ENCODE measurements around the gene NELFCD. TPM values are rescaled to one million over a fixed set of nuclear protein-coding genes. Genes with fewer than 3 reads are reported as not detected.

The NELFCD gene
- polyA plus RNA-seq, 1 donor (not counting 4 experiments of a cell fraction or from before 2014, with no cell fraction given): 68.5 TPM

DNA sequence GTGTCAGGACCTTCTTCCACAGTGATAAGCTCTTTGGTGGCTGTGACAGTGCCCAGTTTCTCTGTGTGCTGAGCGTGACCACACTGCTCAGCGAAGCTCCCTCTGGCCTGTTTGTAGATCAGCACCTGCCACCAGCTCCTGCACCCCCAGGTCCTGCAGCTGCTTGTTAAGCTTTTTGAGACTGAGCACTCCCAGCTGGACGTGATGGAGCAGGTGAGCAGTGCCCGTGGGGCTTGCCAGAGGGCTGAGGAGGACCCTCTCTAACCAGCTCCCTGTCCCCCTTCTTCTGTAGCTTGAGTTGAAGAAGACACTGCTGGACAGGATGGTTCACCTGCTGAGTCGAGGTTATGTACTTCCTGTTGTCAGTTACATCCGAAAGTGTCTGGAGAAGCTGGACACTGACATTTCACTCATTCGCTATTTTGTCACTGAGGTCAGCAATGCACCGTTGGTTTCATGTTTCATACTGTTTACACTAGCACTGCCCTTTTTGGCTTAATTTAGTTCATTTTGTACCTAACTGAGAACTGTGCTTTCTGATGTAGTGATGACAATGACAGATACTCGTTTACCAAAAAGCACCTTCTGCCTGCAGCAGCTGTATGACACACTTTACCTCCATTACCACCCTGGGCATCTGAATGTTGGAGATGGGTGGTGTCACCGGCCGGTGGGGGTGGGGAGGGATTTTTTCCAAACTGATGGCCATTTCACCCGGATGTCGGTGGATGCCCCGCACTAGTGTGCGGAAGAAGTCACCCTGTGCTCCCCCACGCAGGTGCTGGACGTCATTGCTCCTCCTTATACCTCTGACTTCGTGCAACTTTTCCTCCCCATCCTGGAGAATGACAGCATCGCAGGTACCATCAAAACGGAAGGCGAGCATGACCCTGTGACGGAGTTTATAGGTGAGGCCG lies 12.5 kb downstream of the NELFCD start:
- Histone ChIP-seq H3K9ac (ENCODE audit: control insufficient read depth, extremely low read depth, insufficient read depth, low read length) (no peak overlapping the region), H2AFZ (ENCODE audit: control insufficient read depth, low read length) (no peak overlapping the region), H3K79me2 (ENCODE audit: control insufficient read depth, insufficient read depth, low read length) (no peaks in the 10 kb centered on the region), H3K4me2 (ENCODE audit: control insufficient read depth, extremely low read depth, insufficient read depth, low read depth, low read length) (no peak overlapping the region), H3K27me3 (ENCODE audit: control insufficient read depth, extremely low read depth, insufficient read depth, low read length) (no peaks in the 10 kb centered on the region), H3K27ac (ENCODE audit: control insufficient read depth, insufficient read depth, low read length) (no peak overlapping the region), H4K20me1 (ENCODE audit: control insufficient read depth, extremely low read depth, insufficient read depth, low read length) (no peaks in the 10 kb centered on the region), H3K36me3 (ENCODE audit: control insufficient read depth in 2 of 2, extremely low read depth in 1 of 2, insufficient read depth in 2 of 2, low read length in 2 of 2) (peaks cover 34 to 43% of the 10 kb centered on the region in 2 experiments), H3K9me1 (ENCODE audit: control insufficient read depth, extremely low read depth, insufficient read depth, low read length) (no peaks in the 10 kb centered on the region), H3K4me1 (ENCODE audit: control insufficient read depth, extremely low read depth, insufficient read depth, low read length) (no peaks in the 10 kb centered on the region), H3K9me3 (ENCODE audit: control insufficient read depth, low read depth, low read length) (no peaks in the 10 kb centered on the region), H3K4me3 (ENCODE audit: control insufficient read depth in 2 of 3, extremely low read depth in 1 of 3, insufficient read depth in 2 of 3, low read depth in 1 of 3, low read length in 3 of 3) (no peak overlapping the region)
- TF ChIP-seq, protein P1, sequence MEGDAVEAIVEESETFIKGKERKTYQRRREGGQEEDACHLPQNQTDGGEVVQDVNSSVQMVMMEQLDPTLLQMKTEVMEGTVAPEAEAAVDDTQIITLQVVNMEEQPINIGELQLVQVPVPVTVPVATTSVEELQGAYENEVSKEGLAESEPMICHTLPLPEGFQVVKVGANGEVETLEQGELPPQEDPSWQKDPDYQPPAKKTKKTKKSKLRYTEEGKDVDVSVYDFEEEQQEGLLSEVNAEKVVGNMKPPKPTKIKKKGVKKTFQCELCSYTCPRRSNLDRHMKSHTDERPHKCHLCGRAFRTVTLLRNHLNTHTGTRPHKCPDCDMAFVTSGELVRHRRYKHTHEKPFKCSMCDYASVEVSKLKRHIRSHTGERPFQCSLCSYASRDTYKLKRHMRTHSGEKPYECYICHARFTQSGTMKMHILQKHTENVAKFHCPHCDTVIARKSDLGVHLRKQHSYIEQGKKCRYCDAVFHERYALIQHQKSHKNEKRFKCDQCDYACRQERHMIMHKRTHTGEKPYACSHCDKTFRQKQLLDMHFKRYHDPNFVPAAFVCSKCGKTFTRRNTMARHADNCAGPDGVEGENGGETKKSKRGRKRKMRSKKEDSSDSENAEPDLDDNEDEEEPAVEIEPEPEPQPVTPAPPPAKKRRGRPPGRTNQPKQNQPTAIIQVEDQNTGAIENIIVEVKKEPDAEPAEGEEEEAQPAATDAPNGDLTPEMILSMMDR (optimal IDR thresholded peaks at IDR 0.05 in 1 of 3, IDR thresholded peaks at IDR 0.05 in 1 of 3, conservative IDR thresholded peaks at IDR 0.05 in 1 of 3; ENCODE audit: extremely low read depth in 1 of 3, insufficient read depth in 2 of 3, low read length in 3 of 3): no peak
- TF ChIP-seq EZH2 (IDR thresholded peaks at IDR 0.05; ENCODE audit: low read length): no peak
- FAIRE-seq (no peak), DNase-seq (ENCODE audit: low read depth, low spot score) (no peak)
- dilution Hi-C loops (cut with MboI; ENCODE audit: extremely low pct_ligation_motif_present, low sequenced_read_pairs): no loop called here

DNA sequence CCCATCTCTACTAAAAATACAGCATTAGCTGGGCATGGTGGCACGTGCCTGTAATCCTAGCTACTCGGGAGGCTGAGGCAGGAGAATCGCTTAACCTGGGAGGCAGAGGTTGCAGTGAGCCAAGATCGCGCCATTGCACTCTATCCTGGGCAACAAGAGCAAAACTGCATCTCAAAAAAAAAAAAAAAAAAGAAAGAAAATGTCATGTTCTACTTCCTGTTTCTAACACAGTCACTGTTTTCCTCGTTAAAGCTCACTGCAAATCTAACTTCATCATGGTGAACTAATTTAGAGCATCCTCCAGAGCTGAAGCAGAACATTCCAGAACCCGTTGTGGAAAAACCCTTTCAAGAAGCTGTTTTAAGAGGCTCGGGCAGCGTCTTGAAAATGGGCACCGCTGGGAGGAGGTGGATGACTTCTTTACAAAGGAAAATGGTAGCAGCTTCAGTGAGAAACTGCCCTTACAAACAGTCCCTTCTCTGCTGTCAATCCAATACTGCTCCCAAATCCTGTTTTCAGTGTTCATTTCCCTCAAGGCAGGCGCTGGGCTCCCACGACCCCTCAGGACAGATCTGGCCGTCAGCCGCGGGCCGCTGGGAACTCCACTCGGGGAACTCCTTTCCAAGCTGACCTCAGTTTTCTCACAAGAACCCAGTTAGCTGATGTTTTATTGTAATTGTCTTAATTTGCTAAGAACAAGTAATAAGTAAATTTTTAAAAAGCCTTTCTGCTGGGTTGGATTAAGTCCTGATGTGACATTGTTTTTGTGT lies 13.5 kb downstream of the NELFCD start:
- no peaks in the 10 kb centered on the region for H4K20me1 ChIP-seq (ENCODE audit: control insufficient read depth, extremely low read depth, insufficient read depth, low read length)
- no peak overlapping the region for H2AFZ ChIP-seq (ENCODE audit: control insufficient read depth, low read length)
- no peaks in the 10 kb centered on the region for H3K4me1 ChIP-seq (ENCODE audit: control insufficient read depth, extremely low read depth, insufficient read depth, low read length)
- H3K9ac ChIP-seq (ENCODE audit: control insufficient read depth, extremely low read depth, insufficient read depth, low read length): no peak overlapping the region
- dilution Hi-C loops (cut with MboI; ENCODE audit: extremely low pct_ligation_motif_present, low sequenced_read_pairs): no loop called here
- H3K9me3 ChIP-seq (ENCODE audit: control insufficient read depth, low read depth, low read length): no peaks in the 10 kb centered on the region
- H3K36me3 ChIP-seq (ENCODE audit: control insufficient read depth in 2 of 2, extremely low read depth in 1 of 2, insufficient read depth in 2 of 2, low read length in 2 of 2): peaks cover 36 to 39% of the 10 kb centered on the region in 2 experiments
- H3K4me2 ChIP-seq (ENCODE audit: control insufficient read depth, extremely low read depth, insufficient read depth, low read depth, low read length): no peak overlapping the region
- no peaks in the 10 kb centered on the region for H3K79me2 ChIP-seq (ENCODE audit: control insufficient read depth, insufficient read depth, low read length)
- H3K27ac ChIP-seq (ENCODE audit: control insufficient read depth, insufficient read depth, low read length): no peak overlapping the region
- FAIRE-seq: no peak
- no peaks in the 10 kb centered on the region for H3K9me1 ChIP-seq (ENCODE audit: control insufficient read depth, extremely low read depth, insufficient read depth, low read length)
- DNase-seq (ENCODE audit: low read depth, low spot score): no peak
- H3K4me3 ChIP-seq (ENCODE audit: control insufficient read depth in 2 of 3, extremely low read depth in 1 of 3, insufficient read depth in 2 of 3, low read depth in 1 of 3, low read length in 3 of 3): no peak overlapping the region
- H3K27me3 ChIP-seq (ENCODE audit: control insufficient read depth, extremely low read depth, insufficient read depth, low read length): no peaks in the 10 kb centered on the region
- TF ChIP-seq EZH2 (IDR thresholded peaks at IDR 0.05; ENCODE audit: low read length): no peak
- TF ChIP-seq, protein P1 (optimal IDR thresholded peaks at IDR 0.05 in 1 of 3, IDR thresholded peaks at IDR 0.05 in 1 of 3, conservative IDR thresholded peaks at IDR 0.05 in 1 of 3; ENCODE audit: extremely low read depth in 1 of 3, insufficient read depth in 2 of 3, low read length in 3 of 3): no peak

All from keratinocyte (primary cell).